ENCODE data around the gene DLEC1.

Gene DLEC1

GRCh38 chr3:38128303-38128655 lies 89.3 kb downstream of the DLEC1 start:
- no peaks in the 10 kb centered on the region for H3K27me3 ChIP-seq (ENCODE audit: control insufficient read depth, insufficient read depth, low read length)
- no peak overlapping the region for H3K4me3 ChIP-seq (ENCODE audit: low read depth, low read length)
- H3K9ac ChIP-seq: no peak overlapping the region
- no peak for TF ChIP-seq CTCF (IDR thresholded peaks at IDR 0.05)
- H3K9me3 ChIP-seq (ENCODE audit: control insufficient read depth, low read length): no peaks in the 10 kb centered on the region
- H3K4me2 ChIP-seq (ENCODE audit: low read length): no peak overlapping the region
- H3K36me3 ChIP-seq (ENCODE audit: control insufficient read depth, insufficient read depth, low read length): no peaks in the 10 kb centered on the region
- H2AFZ ChIP-seq: no peak overlapping the region
- no peaks in the 10 kb centered on the region for H3K79me2 ChIP-seq
- H3K27ac ChIP-seq: no peak overlapping the region
- H3K4me1 ChIP-seq: no peaks in the 10 kb centered on the region

GRCh38 chr3:38129058-38129457 lies 90.0 kb downstream of the DLEC1 start:
- no peaks in the 10 kb centered on the region for H3K9me3 ChIP-seq (ENCODE audit: control insufficient read depth, low read length)
- no peaks in the 10 kb centered on the region for H3K4me1 ChIP-seq
- no peaks in the 10 kb centered on the region for H3K79me2 ChIP-seq
- no peak overlapping the region for H3K27ac ChIP-seq
- no peaks in the 10 kb centered on the region for H3K36me3 ChIP-seq (ENCODE audit: control insufficient read depth, insufficient read depth, low read length)
- H3K4me3 ChIP-seq (ENCODE audit: low read depth, low read length): no peak overlapping the region
- H2AFZ ChIP-seq: no peak overlapping the region
- TF ChIP-seq CTCF (IDR thresholded peaks at IDR 0.05): no peak
- no peaks in the 10 kb centered on the region for H3K27me3 ChIP-seq (ENCODE audit: control insufficient read depth, insufficient read depth, low read length)
- H3K9ac ChIP-seq: no peak overlapping the region
- H3K4me2 ChIP-seq (ENCODE audit: low read length): no peak overlapping the region

DNA sequence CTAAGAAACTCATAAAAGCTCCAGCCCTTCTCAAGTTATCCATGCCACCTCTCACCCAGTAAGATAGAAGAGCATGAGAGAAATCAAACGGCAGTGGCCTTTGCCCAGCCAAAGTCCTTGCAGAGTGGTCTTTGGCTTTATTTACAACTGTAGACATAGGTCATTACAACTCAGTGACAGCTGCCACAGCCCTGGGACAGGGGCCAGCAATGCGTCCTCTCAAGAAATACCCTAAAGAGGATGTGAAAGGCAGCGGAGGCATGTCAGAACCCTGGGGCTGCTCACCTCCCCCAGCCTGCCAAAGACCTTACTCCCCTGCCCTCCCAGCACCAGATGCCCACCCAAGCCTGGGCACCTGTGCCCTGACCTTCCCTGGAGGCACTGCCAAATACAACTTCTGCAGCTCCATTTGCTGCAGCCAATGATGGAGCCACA lies 91.6 kb downstream of the DLEC1 start:
- Histone ChIP-seq H3K9ac (no peak overlapping the region), H3K27ac (no peak overlapping the region), H3K4me1 (peaks cover 8% of the 10 kb centered on the region), H3K4me3 (ENCODE audit: low read depth, low read length) (no peak overlapping the region), H3K36me3 (ENCODE audit: control insufficient read depth, insufficient read depth, low read length) (no peaks in the 10 kb centered on the region), H3K27me3 (ENCODE audit: control insufficient read depth, insufficient read depth, low read length) (no peaks in the 10 kb centered on the region), H3K9me3 (ENCODE audit: control insufficient read depth, low read length) (no peaks in the 10 kb centered on the region), H3K79me2 (peaks cover 8% of the 10 kb centered on the region), H2AFZ (no peak overlapping the region), H3K4me2 (ENCODE audit: low read length) (no peak overlapping the region)
- no peak for TF ChIP-seq CTCF (IDR thresholded peaks at IDR 0.05)

DNA sequence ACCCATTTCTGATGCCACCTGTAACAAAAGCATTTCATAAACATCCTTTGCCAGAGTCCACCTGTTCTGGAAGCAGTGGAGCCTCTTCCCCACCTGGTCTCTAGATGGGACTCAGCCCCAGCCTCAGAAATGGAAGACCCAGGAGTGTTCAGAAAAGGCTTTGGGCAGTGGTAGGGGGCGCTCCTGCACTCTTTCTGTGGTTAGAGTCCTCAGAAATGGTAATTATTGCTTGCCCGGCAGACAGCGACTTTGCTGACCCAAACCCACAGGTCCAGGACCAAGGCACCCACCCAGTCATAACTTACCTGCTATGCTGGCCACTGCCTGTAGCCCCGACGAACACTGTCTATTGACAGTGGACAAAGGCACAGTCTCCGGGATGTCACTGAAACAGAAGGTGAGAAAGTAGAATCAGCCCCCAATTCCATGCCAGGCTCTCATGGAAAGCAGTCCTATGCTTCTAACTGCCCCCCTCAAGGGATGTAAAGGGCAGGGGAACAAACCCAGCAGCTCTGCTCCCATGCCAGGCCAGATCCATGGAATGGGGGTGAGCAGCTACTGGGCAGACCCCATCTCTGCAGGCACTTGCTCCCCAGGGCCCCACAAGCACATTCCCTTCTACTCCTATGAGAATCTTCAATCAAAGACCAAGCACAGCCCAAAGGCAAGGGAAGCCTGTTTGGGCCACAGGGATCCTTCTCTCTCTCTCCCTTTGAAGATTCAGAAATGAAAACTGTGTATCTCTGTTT lies 92.8 kb downstream of the DLEC1 start:
- Histone ChIP-seq H3K27ac (no peak overlapping the region), H3K79me2 (peaks cover 16% of the 10 kb centered on the region), H3K4me2 (ENCODE audit: low read length) (no peak overlapping the region), H3K9ac (no peak overlapping the region), H3K4me1 (peaks cover 10% of the 10 kb centered on the region), H3K36me3 (ENCODE audit: control insufficient read depth, insufficient read depth, low read length) (no peaks in the 10 kb centered on the region), H2AFZ (no peak overlapping the region), H3K4me3 (ENCODE audit: low read depth, low read length) (no peak overlapping the region), H3K27me3 (ENCODE audit: control insufficient read depth, insufficient read depth, low read length) (no peaks in the 10 kb centered on the region), H3K9me3 (ENCODE audit: control insufficient read depth, low read length) (no peaks in the 10 kb centered on the region)
- TF ChIP-seq CTCF (IDR thresholded peaks at IDR 0.05): no peak

DNA sequence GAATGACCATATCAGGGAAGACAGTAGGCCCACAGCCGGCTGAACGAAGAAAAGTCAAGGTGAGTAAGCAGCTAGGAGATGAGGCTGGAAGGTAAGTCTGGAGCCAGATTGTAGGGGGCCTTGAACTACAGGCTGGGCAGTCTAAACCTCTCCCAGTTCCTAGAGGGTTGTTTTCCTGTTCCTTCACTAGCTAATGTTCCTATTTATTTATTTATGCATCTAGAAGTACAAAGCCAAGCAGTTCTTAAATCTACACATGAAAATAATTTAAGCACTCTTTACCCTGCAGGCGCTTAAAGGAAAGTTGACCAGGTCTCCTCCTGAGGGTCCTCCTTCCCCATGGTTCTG lies 94.2 kb downstream of the DLEC1 start:
- Histone ChIP-seq H3K79me2 (peaks cover 16% of the 10 kb centered on the region), H3K4me3 (ENCODE audit: low read depth, low read length) (no peak overlapping the region), H3K36me3 (ENCODE audit: control insufficient read depth, insufficient read depth, low read length) (no peaks in the 10 kb centered on the region), H2AFZ (no peak overlapping the region), H3K4me1 (peaks cover 13% of the 10 kb centered on the region), H3K27me3 (ENCODE audit: control insufficient read depth, insufficient read depth, low read length) (no peaks in the 10 kb centered on the region), H3K9me3 (ENCODE audit: control insufficient read depth, low read length) (no peaks in the 10 kb centered on the region), H3K9ac (no peak overlapping the region), H3K27ac (no peak overlapping the region), H3K4me2 (ENCODE audit: low read length) (no peak overlapping the region)
- no peak for TF ChIP-seq CTCF (IDR thresholded peaks at IDR 0.05)
